Ishikawa (cell line): ENCODE results near the gene PREP.

Source experiments
- EP300 ChIP-seq: IDR thresholded peaks from 2 replicates; pipeline ENCODE4 v1.6.1; 2012; ENCODE audit warnings: borderline replicate concordance
- FOXM1 ChIP-seq: IDR thresholded peaks from 2 replicates; pipeline ENCODE4 v1.6.1; 2012; ENCODE audit warnings: low read depth, borderline replicate concordance
- RAD21 ChIP-seq: IDR thresholded peaks from 2 replicates; pipeline ENCODE4 v1.6.1; 2012; ENCODE audit warnings: low read depth
- TAF1 ChIP-seq: IDR thresholded peaks from 2 replicates; pipeline ENCODE4 v1.6.1; 2012; ENCODE audit warnings: low read depth, mild to moderate bottlenecking
- TCF12 ChIP-seq: IDR thresholded peaks from 2 replicates; pipeline ENCODE4 v1.6.1; 2012; ENCODE audit warnings: low read depth
- YY1 ChIP-seq: IDR thresholded peaks from 2 replicates; pipeline ENCODE4 v1.6.1; 2012; ENCODE audit warnings: low read depth
- TF ChIP-seq, protein P1 (sequence below): IDR thresholded peaks from 2 replicates; pipeline ENCODE4 v1.6.1; 2012; ENCODE audit warnings: low read depth, mild to moderate bottlenecking
- TF ChIP-seq, protein P2 (sequence below): IDR thresholded peaks from 2 replicates; pipeline ENCODE4 v1.6.1; 2012

DNA sequence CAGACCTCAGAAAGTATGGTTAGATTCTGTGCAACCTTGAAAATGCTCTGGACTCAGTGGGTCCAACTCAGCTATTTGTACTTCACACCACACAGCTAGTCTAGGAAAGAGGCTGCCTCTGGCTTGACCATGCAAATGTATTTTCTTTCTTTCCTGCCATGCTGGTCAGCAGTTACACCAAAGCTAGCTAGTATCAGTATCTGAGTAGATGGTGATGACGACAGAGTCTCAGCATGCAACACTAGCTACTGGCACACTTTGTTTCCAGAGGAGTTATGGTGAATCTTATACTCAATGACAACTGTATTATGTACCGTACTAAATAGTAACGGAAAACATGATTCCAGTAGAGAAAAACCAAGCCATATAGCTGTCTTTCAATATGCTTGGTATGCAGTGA lies 126.5 kb downstream of the PREP start:
- TF ChIP-seq, protein P1, sequence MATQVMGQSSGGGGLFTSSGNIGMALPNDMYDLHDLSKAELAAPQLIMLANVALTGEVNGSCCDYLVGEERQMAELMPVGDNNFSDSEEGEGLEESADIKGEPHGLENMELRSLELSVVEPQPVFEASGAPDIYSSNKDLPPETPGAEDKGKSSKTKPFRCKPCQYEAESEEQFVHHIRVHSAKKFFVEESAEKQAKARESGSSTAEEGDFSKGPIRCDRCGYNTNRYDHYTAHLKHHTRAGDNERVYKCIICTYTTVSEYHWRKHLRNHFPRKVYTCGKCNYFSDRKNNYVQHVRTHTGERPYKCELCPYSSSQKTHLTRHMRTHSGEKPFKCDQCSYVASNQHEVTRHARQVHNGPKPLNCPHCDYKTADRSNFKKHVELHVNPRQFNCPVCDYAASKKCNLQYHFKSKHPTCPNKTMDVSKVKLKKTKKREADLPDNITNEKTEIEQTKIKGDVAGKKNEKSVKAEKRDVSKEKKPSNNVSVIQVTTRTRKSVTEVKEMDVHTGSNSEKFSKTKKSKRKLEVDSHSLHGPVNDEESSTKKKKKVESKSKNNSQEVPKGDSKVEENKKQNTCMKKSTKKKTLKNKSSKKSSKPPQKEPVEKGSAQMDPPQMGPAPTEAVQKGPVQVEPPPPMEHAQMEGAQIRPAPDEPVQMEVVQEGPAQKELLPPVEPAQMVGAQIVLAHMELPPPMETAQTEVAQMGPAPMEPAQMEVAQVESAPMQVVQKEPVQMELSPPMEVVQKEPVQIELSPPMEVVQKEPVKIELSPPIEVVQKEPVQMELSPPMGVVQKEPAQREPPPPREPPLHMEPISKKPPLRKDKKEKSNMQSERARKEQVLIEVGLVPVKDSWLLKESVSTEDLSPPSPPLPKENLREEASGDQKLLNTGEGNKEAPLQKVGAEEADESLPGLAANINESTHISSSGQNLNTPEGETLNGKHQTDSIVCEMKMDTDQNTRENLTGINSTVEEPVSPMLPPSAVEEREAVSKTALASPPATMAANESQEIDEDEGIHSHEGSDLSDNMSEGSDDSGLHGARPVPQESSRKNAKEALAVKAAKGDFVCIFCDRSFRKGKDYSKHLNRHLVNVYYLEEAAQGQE = no peak
- TF ChIP-seq FOXM1 (no peak), EP300 (no peak), RAD21 (no peak), YY1 (no peak), TAF1 (no peak), TCF12 (no peak)
- TF ChIP-seq, protein P2, sequence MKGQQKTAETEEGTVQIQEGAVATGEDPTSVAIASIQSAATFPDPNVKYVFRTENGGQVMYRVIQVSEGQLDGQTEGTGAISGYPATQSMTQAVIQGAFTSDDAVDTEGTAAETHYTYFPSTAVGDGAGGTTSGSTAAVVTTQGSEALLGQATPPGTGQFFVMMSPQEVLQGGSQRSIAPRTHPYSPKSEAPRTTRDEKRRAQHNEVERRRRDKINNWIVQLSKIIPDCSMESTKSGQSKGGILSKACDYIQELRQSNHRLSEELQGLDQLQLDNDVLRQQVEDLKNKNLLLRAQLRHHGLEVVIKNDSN = no peak
